HepG2 (cell line): ENCODE measurements around the gene CKS1B. TPM values are rescaled to one million over a fixed set of nuclear protein-coding genes. Genes with fewer than 3 reads are reported as not detected.
A peak's percentile ranks its signal among the peaks of the same experiment; 100 is the strongest.

Experiments
- ATAC-seq: fragments of 200-7000 bp; cut with Tn5 transposase; 3 replicates; pipeline ENCODE4 v1.9.1; 2020; ENCODE audit warnings: mild to moderate bottlenecking, moderate library complexity
- BruUV-seq: library from RNA; stranded (reverse); fragments of 400-500 nt; replicated peaks from 2 replicates; lab custom pipeline; 2021; lab: Mats Ljungman, UMichigan
- CTCF ChIA-PET: fragments of 300-600 bp; formaldehyde crosslinking; extraction: SDS; loops from one replicate; lab custom pipeline; 2021; ENCODE audit warnings: low total read pairs, inconsistent platforms, low intra/inter-chr PET ratio; lab: Yijun Ruan, JAX
- POLR2A ChIA-PET: fragments of 350-600 bp; sonication (Branson Sonifier 250); formaldehyde crosslinking; loops from one replicate; lab custom pipeline; 2020; ENCODE audit warnings: antibody characterized with exemption, inconsistent platforms; lab: Yijun Ruan, JAX
- DNase-seq: peaks from one replicate; pipeline ENCODE4 v3.0.0-alpha.2; 2015; ENCODE audit warnings: low spot score
- FAIRE-seq: peaks from 3 replicates; lab custom pipeline; 2011; peaks lifted over from hg19 to GRCh38; lab: Jason Lieb, UNC
- H2AFZ ChIP-seq: one replicate; pipeline ENCODE4 v1.6.1; 2011; ENCODE audit warnings: low read length, inconsistent platforms
- H3K27ac ChIP-seq: fragments of 300-600 bp; 3 replicates; pipeline ENCODE4 v1.8.0; 2011; ENCODE audit warnings: mixed run types, mild to moderate bottlenecking, mixed read lengths, low read length, inconsistent platforms; ENCODE audit not compliant: insufficient read depth; ENCODE audit errors: extremely low read length
- H3K27me3 ChIP-seq, 2 experiments: fragments of 200-600 bp in 1 of 2; 2 replicates in 1 of 2; 3 replicates in 1 of 2; pipeline versions ENCODE4 v1.6.0 to v1.8.0; 2011; ENCODE audit warnings: low read length in 2 of 2, mild to moderate bottlenecking in 2 of 2, moderate library complexity in 2 of 2, inconsistent platforms in 1 of 2; ENCODE audit not compliant: insufficient read depth in 2 of 2, control insufficient read depth in 1 of 2
- H3K36me3 ChIP-seq, 2 experiments: fragments of 200-600 bp in 1 of 2; replicated peaks in 1 of 2; 2 replicates in 1 of 2; 3 replicates in 1 of 2; pipeline versions ENCODE4 v1.5.1 to v1.8.0; 2011; ENCODE audit warnings: low read length in 2 of 2, inconsistent platforms in 1 of 2; ENCODE audit not compliant: insufficient read depth in 2 of 2, control insufficient read depth in 1 of 2
- H3K4me1 ChIP-seq: 2 replicates; pipeline ENCODE4 v1.5.1; 2012; ENCODE audit warnings: low read length, inconsistent platforms; ENCODE audit not compliant: insufficient read depth
- H3K4me2 ChIP-seq: 2 replicates; pipeline ENCODE4 v1.6.0; 2011; ENCODE audit warnings: low read depth, low read length, inconsistent platforms
- H3K4me3 ChIP-seq, 3 experiments: fragments of 200-600 bp in 1 of 3; sonication (generic), shearing (Covaris generic) in 1 of 3; replicated peaks in 1 of 3; 2 replicates each; pipeline ENCODE4 v1.5.1; 2011 to 2016; ENCODE audit warnings: low read length in 3 of 3, inconsistent platforms in 2 of 3, low read depth in 2 of 3, mild to moderate bottlenecking in 2 of 3, control low read depth in 1 of 3, mixed read lengths in 1 of 3; ENCODE audit not compliant: insufficient read depth in 1 of 3
- H3K79me2 ChIP-seq: one replicate; pipeline ENCODE4 v1.6.1; 2011; ENCODE audit warnings: low read length, inconsistent platforms; ENCODE audit not compliant: insufficient read depth
- H3K9ac ChIP-seq: 2 replicates; pipeline ENCODE4 v1.6.0; 2011; ENCODE audit warnings: mild to moderate bottlenecking, low read depth, low read length, inconsistent platforms; ENCODE audit not compliant: insufficient read depth
- H3K9me3 ChIP-seq: 2 replicates; pipeline ENCODE4 v1.5.1; 2012; ENCODE audit warnings: mild to moderate bottlenecking, low read length
- H4K20me1 ChIP-seq: 2 replicates; pipeline ENCODE4 v1.6.0; 2011; ENCODE audit warnings: inconsistent platforms, mild to moderate bottlenecking, low read length, moderate library complexity; ENCODE audit not compliant: insufficient read depth
- ATF7-NPFF ChIP-seq: sonication (generic); formaldehyde crosslinking; IDR thresholded peaks from 2 replicates; pipeline ENCODE4 v1.8.1; 2023; ENCODE audit warnings: mild to moderate bottlenecking, low read depth, missing genetic modification reagents, moderate library complexity
- DMAP1 ChIP-seq: IDR thresholded peaks from 2 replicates; pipeline ENCODE4 v1.6.1; 2016
- ELF3 ChIP-seq: IDR thresholded peaks from 2 replicates; pipeline ENCODE4 v1.6.1; 2016; ENCODE audit warnings: missing genetic modification reagents, missing compliant biosample characterization
- FOXJ3 ChIP-seq: sonication (generic); formaldehyde crosslinking; IDR thresholded peaks from 2 replicates; pipeline ENCODE4 v1.4.0; 2020; ENCODE audit warnings: missing genetic modification reagents, mild to moderate bottlenecking, borderline replicate concordance
- MYC ChIP-seq: sonication (generic); formaldehyde crosslinking; IDR thresholded peaks from 2 replicates; pipeline ENCODE4 v1.9.0; 2021; ENCODE audit warnings: missing genetic modification reagents, borderline replicate concordance
- SP2 ChIP-seq: sonication (generic); formaldehyde crosslinking; IDR thresholded peaks from 2 replicates; pipeline ENCODE4 v1.5.1; 2020; ENCODE audit warnings: mild to moderate bottlenecking, missing genetic modification reagents
- TCF7L2 ChIP-seq: IDR thresholded peaks from 2 replicates; pipeline ENCODE4 v1.6.1; 2011; ENCODE audit warnings: mild to moderate bottlenecking, low read depth, low read length, moderate library complexity
- YEATS2 ChIP-seq: sonication (generic); formaldehyde crosslinking; IDR thresholded peaks from 2 replicates; pipeline ENCODE4 v1.4.0; 2020; ENCODE audit warnings: missing genetic modification reagents, borderline replicate concordance
- ZFP36 ChIP-seq: fragments of 150-350 bp; IDR thresholded peaks from 2 replicates; pipeline ENCODE4 v1.6.1; 2018; ENCODE audit warnings: borderline replicate concordance, low read length, low read depth; ENCODE audit not compliant: partially characterized antibody
- ZFP90 ChIP-seq: sonication (generic); formaldehyde crosslinking; IDR thresholded peaks from 2 replicates; pipeline ENCODE4 v1.8.0; 2022; ENCODE audit warnings: missing genetic modification reagents, mild to moderate bottlenecking, inconsistent platforms, borderline replicate concordance
- ZNF143 ChIP-seq: sonication (generic); formaldehyde crosslinking; IDR thresholded peaks from 2 replicates; pipeline ENCODE4 v1.4.0; 2020; ENCODE audit warnings: missing genetic modification reagents
- ZNF414 ChIP-seq: sonication (generic); formaldehyde crosslinking; IDR thresholded peaks from 2 replicates; pipeline ENCODE4 v1.5.0; 2020; ENCODE audit warnings: missing genetic modification reagents
- ZNF501 ChIP-seq: sonication (generic); formaldehyde crosslinking; IDR thresholded peaks from 2 replicates; pipeline ENCODE4 v1.5.1; 2020; ENCODE audit warnings: mild to moderate bottlenecking, moderate library complexity, missing genetic modification reagents
- ZNF572 ChIP-seq: sonication (generic); formaldehyde crosslinking; IDR thresholded peaks from 2 replicates; pipeline ENCODE4 v1.5.1; 2020; ENCODE audit warnings: mild to moderate bottlenecking, missing genetic modification reagents
- ZNF816 ChIP-seq: sonication (generic); formaldehyde crosslinking; IDR thresholded peaks from 2 replicates; pipeline ENCODE4 v1.8.0; 2022; ENCODE audit warnings: missing genetic modification reagents, mild to moderate bottlenecking, borderline replicate concordance
- WGBS: methylation state at CpG from one replicate; pipeline ENCODE4 v1.1.6; 2017; ENCODE audit warnings: low lambda C conversion rate; 5-methylcytosine and 5-hydroxymethylcytosine counted together
- in situ Hi-C: cut with HindIII; loops from 2 replicates; pipeline ENCODE4 v1.10.0; 2017; ENCODE audit warnings: low pct_unique_long_range_greater_than_20kb; ENCODE audit not compliant: extremely low pct_ligation_motif_present
- intact Hi-C: fragments of 100-400 bp; cut with micrococcal nuclease; formaldehyde crosslinking; loops from one replicate; pipeline ENCODE4 v1.10.0; 2022; ENCODE audit not compliant: unreplicated experiment
- polyA plus RNA-seq, 8 experiments: library from polyadenylated mRNA; depleted of rRNA in 3 of 8; stranded (reverse) in 7 of 8; unstranded in 1 of 8; fragments of >200 nt; fragmentation: Illumina TruSeq in 4 of 8; extraction: Trizol in 4 of 8; gene quantifications; 2 replicates each; pipeline versions ENCODE4 v1.2.1 to v1.2.3, GENCODE V29; 2011 to 2016; ENCODE audit warnings: low read depth in 4 of 8, missing spikeins in 1 of 8, mixed read lengths in 1 of 8; ENCODE audit not compliant: insufficient read depth in 1 of 8
- total RNA-seq, 5 experiments: library from RNA; depleted of rRNA; stranded (reverse); fragments of >200 nt; fragmentation: Illumina TruSeq; extraction: Trizol; gene quantifications; 2 replicates each; pipeline ENCODE4 v1.2.3, GENCODE V29; 2016; ENCODE audit warnings: low read depth in 1 of 5
- TF ChIP-seq, protein P1 (sequence below): IDR thresholded peaks from 2 replicates; pipeline ENCODE4 v1.6.1; 2016; ENCODE audit warnings: mild to moderate bottlenecking
- TF ChIP-seq, protein P2 (sequence below): sonication (generic); formaldehyde crosslinking; IDR thresholded peaks from 2 replicates; pipeline ENCODE4 v1.5.1; 2020; ENCODE audit warnings: mild to moderate bottlenecking, missing genetic modification reagents, moderate library complexity

The CKS1B gene
- total and polyA plus RNA-seq, 2 of the 13 experiments (the other 11 are each of a cell fraction or from before 2014, with no cell fraction given): 217 to 222 TPM

GRCh38 chr1:154945160-154945961, 29.1 kb upstream of the CKS1B start:
- Histone ChIP-seq H2AFZ (no peak overlapping the region), H4K20me1 (no peaks in the 10 kb centered on the region), H3K79me2 (no peaks in the 10 kb centered on the region), H3K9me3 (no peaks in the 10 kb centered on the region), H3K27ac (peak overlapping the region; percentile 88), H3K4me3 (peak overlapping the region in 1 of 3 experiments; percentile 27; a peak in 2 of 6 replicates), H3K36me3 (peaks cover 0 to 2% of the 10 kb centered on the region in 2 experiments; a peak in 2 of 5 replicates), H3K27me3 (no peaks in the 10 kb centered on the region), H3K4me2 (peak overlapping the region; percentile 56), H3K4me1 (peaks cover 56% of the 10 kb centered on the region), H3K9ac (peak overlapping the region; percentile 59)
- DNase-seq: no peak
- CTCF ChIA-PET: no interaction called here
- in situ Hi-C loops (no loop called here), intact Hi-C loops (no loop called here)
- TSS peak; percentile 77 for BruUV-seq
- POLR2A ChIA-PET: interaction anchor here (0.6 to 3.0 kb wide), 11 partner anchors 9 to 333 kb away, joined by 3 to 22 read pairs (median 4); partner anchors contain the start of genes ADAM15, PMVK and PYGO2
- ATAC-seq: no peak; the same call in 2 of the 3 replicates
- 84% methylated on average over 10 of the region's 15 CpGs for WGBS
- FAIRE-seq: no peak
- TF ChIP-seq DMAP1 (CRISPR knock-in tag) (0 out of 2 replicates have a peak, but pooled peaks have one; percentile 5), TCF7L2 (no peak), ZFP90 (0 out of 2 replicates have a peak, but pooled peaks have one; percentile 3), ZNF414 (CRISPR knock-in tag) (0 out of 2 replicates have a peak, but pooled peaks have one; percentile 18), ZNF572 (CRISPR knock-in tag) (peak; percentile 58; the same call in 1 of the 2 replicates), YEATS2 (CRISPR knock-in tag) (no peak), ZFP36 (peak; percentile 58), ELF3 (CRISPR knock-in tag) (0 out of 2 replicates have a peak, but pooled peaks have one; percentile 1), ATF7-NPFF (no peak), FOXJ3 (CRISPR knock-in tag) (no peak), ZNF816 (CRISPR knock-in tag) (0 out of 2 replicates have a peak, but pooled peaks have one; percentile 16), SP2 (CRISPR knock-in tag) (peak; percentile 49; the same call in 1 of the 2 replicates), MYC (CRISPR knock-in tag) (peak; percentile 2; the same call in 1 of the 2 replicates), ZNF501 (CRISPR knock-in tag) (peak; percentile 33), ZNF143 (CRISPR knock-in tag) (no peak; the same call in 1 of the 2 replicates)
- TF ChIP-seq, protein P1, sequence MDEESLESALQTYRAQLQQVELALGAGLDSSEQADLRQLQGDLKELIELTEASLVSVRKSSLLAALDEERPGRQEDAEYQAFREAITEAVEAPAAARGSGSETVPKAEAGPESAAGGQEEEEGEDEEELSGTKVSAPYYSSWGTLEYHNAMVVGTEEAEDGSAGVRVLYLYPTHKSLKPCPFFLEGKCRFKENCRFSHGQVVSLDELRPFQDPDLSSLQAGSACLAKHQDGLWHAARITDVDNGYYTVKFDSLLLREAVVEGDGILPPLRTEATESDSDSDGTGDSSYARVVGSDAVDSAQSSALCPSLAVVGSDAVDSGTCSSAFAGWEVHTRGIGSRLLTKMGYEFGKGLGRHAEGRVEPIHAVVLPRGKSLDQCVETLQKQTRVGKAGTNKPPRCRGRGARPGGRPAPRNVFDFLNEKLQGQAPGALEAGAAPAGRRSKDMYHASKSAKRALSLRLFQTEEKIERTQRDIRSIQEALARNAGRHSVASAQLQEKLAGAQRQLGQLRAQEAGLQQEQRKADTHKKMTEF (CRISPR knock-in tag): 0 out of 2 replicates have a peak, but pooled peaks have one; percentile 2
- TF ChIP-seq, protein P2, sequence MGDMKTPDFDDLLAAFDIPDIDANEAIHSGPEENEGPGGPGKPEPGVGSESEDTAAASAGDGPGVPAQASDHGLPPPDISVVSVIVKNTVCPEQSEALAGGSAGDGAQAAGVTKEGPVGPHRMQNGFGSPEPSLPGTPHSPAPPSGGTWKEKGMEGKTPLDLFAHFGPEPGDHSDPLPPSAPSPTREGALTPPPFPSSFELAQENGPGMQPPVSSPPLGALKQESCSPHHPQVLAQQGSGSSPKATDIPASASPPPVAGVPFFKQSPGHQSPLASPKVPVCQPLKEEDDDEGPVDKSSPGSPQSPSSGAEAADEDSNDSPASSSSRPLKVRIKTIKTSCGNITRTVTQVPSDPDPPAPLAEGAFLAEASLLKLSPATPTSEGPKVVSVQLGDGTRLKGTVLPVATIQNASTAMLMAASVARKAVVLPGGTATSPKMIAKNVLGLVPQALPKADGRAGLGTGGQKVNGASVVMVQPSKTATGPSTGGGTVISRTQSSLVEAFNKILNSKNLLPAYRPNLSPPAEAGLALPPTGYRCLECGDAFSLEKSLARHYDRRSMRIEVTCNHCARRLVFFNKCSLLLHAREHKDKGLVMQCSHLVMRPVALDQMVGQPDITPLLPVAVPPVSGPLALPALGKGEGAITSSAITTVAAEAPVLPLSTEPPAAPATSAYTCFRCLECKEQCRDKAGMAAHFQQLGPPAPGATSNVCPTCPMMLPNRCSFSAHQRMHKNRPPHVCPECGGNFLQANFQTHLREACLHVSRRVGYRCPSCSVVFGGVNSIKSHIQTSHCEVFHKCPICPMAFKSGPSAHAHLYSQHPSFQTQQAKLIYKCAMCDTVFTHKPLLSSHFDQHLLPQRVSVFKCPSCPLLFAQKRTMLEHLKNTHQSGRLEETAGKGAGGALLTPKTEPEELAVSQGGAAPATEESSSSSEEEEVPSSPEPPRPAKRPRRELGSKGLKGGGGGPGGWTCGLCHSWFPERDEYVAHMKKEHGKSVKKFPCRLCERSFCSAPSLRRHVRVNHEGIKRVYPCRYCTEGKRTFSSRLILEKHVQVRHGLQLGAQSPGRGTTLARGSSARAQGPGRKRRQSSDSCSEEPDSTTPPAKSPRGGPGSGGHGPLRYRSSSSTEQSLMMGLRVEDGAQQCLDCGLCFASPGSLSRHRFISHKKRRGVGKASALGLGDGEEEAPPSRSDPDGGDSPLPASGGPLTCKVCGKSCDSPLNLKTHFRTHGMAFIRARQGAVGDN: peak; percentile 8; the same call in 1 of the 2 replicates
